Parathyroid adenoma (tissue), 2 donors: Measurements from ENCODE around the gene CFDP1.

ENCODE experiments used
- H2AFZ ChIP-seq: fragments of 300-600 bp; sonication (generic); one replicate; pipeline ENCODE4 v1.7.0; 2017; ENCODE audit warnings: antibody characterized with exemption, mild to moderate bottlenecking
- H3K27ac ChIP-seq: fragments of 300-600 bp; sonication (generic); one replicate; pipeline ENCODE4 v1.7.0; 2017
- H3K27me3 ChIP-seq: fragments of 300-600 bp; sonication (generic); one replicate; pipeline ENCODE4 v1.7.0; 2017; ENCODE audit warnings: low read length; ENCODE audit not compliant: control insufficient read depth, insufficient read depth
- H3K36me3 ChIP-seq: fragments of 300-600 bp; sonication (generic); one replicate; pipeline ENCODE4 v1.7.0; 2017; ENCODE audit warnings: low read length; ENCODE audit not compliant: control insufficient read depth, insufficient read depth
- H3K4me1 ChIP-seq: fragments of 300-600 bp; sonication (generic); one replicate; pipeline ENCODE4 v1.7.0; 2017; ENCODE audit warnings: control low read depth
- H3K4me2 ChIP-seq: fragments of 300-600 bp; sonication (generic); one replicate; pipeline ENCODE4 v1.7.0; 2017; ENCODE audit warnings: low read length
- H3K4me3 ChIP-seq: fragments of 300-600 bp; sonication (generic); one replicate; pipeline ENCODE4 v1.7.0; 2017; ENCODE audit warnings: low read depth, low read length
- H3K79me2 ChIP-seq: fragments of 300-600 bp; sonication (generic); one replicate; pipeline ENCODE4 v1.7.0; 2017; ENCODE audit warnings: control low read depth
- H3K9ac ChIP-seq: fragments of 300-600 bp; sonication (generic); one replicate; pipeline ENCODE4 v1.7.0; 2017; ENCODE audit warnings: mild to moderate bottlenecking
- H3K9me3 ChIP-seq: fragments of 300-600 bp; sonication (generic); one replicate; pipeline ENCODE4 v1.7.0; 2017; ENCODE audit warnings: low read length; ENCODE audit not compliant: control insufficient read depth
- CTCF ChIP-seq: fragments of 300-600 bp; sonication (generic); IDR thresholded peaks from one replicate; pipeline ENCODE4 v1.7.0; 2017; ENCODE audit warnings: antibody characterized with exemption, mild to moderate bottlenecking
- donor health status: primary hyperparathyroidism.

The CFDP1 gene

GRCh38 chr16:75250089-75250808 is 183.1 kb downstream of the CFDP1 start:
- peaks cover 49% of the 10 kb centered on the region for H3K79me2 ChIP-seq
- H3K27me3 ChIP-seq: no peaks in the 10 kb centered on the region
- no peaks in the 10 kb centered on the region for H3K9me3 ChIP-seq
- no peaks in the 10 kb centered on the region for H3K36me3 ChIP-seq
- H3K27ac ChIP-seq: peak overlapping the region; percentile 63
- TF ChIP-seq CTCF: no peak
- H3K4me1 ChIP-seq: peaks cover 39% of the 10 kb centered on the region
- peak overlapping the region; percentile 92 for H3K4me2 ChIP-seq
- H2AFZ ChIP-seq: peak overlapping the region; percentile 57
- H3K9ac ChIP-seq: no peak overlapping the region
- H3K4me3 ChIP-seq: peak overlapping the region; percentile 76

GRCh38 chr16:75249441-75249840 is 183.9 kb downstream of the CFDP1 start:
- Histone ChIP-seq H3K36me3 (no peaks in the 10 kb centered on the region), H2AFZ (no peak overlapping the region), H3K9me3 (no peaks in the 10 kb centered on the region), H3K27ac (peak overlapping the region; percentile 63), H3K79me2 (peaks cover 48% of the 10 kb centered on the region), H3K4me1 (peaks cover 39% of the 10 kb centered on the region), H3K4me2 (peak overlapping the region; percentile 92), H3K9ac (no peak overlapping the region), H3K27me3 (no peaks in the 10 kb centered on the region), H3K4me3 (peak overlapping the region; percentile 76)
- TF ChIP-seq CTCF: no peak

GRCh38 chr16:75248536-75249380 is 184.5 kb downstream of the CFDP1 start:
- no peak overlapping the region for H3K27ac ChIP-seq
- TF ChIP-seq CTCF: no peak
- H3K4me3 ChIP-seq: no peak overlapping the region
- peaks cover 37% of the 10 kb centered on the region for H3K4me1 ChIP-seq
- no peaks in the 10 kb centered on the region for H3K27me3 ChIP-seq
- H3K9ac ChIP-seq: no peak overlapping the region
- H3K9me3 ChIP-seq: no peaks in the 10 kb centered on the region
- peak overlapping the region; percentile 92 for H3K4me2 ChIP-seq
- H2AFZ ChIP-seq: no peak overlapping the region
- no peaks in the 10 kb centered on the region for H3K36me3 ChIP-seq
- H3K79me2 ChIP-seq: peaks cover 52% of the 10 kb centered on the region

GRCh38 chr16:75248142-75248535 is 185.2 kb downstream of the CFDP1 start:
- Histone ChIP-seq H3K36me3 (no peaks in the 10 kb centered on the region), H3K27me3 (no peaks in the 10 kb centered on the region), H3K4me1 (peaks cover 32% of the 10 kb centered on the region), H2AFZ (no peak overlapping the region), H3K9ac (no peak overlapping the region), H3K4me3 (no peak overlapping the region), H3K9me3 (no peaks in the 10 kb centered on the region), H3K27ac (no peak overlapping the region), H3K4me2 (no peak overlapping the region), H3K79me2 (peaks cover 55% of the 10 kb centered on the region)
- no peak for TF ChIP-seq CTCF
